SHP77 (cell line): ENCODE results near the gene GBA2.

Experiments used
- DNase-seq, 2 experiments: peaks; one replicate each; lab custom pipeline; 2025; lab: John Stamatoyannopoulos, UW

GBA2 gene

GRCh38 chr9:35766997-35767396 lies 18.0 kb upstream of the GBA2 start:
- no peak for DNase-seq

GRCh38 chr9:35763803-35764202 lies 14.8 kb upstream of the GBA2 start:
- no peak for DNase-seq

- no peak for DNase-seq
Observed at GRCh38 chr9:35763181-35763580, 14.2 kb upstream of the GBA2 start.

DNA sequence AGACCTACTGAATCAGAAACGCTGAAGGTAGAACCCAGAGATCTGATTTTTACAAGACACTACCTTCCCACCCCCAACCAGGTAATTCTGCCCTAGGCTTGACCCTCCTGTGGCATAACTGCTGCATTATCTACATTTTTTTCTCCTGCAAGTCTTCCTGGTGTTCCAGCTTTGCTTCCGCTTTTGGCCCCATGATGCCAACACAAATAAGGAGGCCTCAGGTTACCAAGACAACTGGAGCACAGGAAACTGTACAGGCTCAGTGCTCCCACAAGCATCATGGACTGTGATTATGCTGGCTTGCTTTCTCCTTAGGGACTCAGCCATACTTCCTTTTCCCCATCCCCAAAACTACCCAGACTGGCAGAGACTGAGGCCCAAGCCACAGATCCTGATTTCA lies 11.6 kb upstream of the GBA2 start:
- DNase-seq: peak; percentile 13 to 15

DNA sequence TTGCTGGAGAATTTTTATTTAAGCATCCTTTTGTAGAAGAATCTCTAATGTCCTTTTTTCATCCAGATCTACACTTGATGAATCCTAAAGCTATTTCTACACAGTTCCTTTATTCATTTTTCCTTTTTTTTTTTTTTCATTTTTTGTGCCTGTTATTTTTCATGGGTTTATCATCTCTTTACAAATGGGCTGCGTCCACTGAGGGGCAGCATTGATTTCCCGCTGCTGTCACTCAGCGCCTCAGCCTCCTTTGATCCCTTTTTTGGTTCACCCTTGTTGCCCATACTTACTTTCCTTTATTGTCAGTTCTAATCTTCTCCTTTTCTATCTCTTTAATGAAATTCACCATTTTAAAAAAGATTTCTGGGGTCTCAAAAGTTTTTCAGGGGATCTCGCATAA lies 10.8 kb upstream of the GBA2 start:
- DNase-seq: no peak

DNA sequence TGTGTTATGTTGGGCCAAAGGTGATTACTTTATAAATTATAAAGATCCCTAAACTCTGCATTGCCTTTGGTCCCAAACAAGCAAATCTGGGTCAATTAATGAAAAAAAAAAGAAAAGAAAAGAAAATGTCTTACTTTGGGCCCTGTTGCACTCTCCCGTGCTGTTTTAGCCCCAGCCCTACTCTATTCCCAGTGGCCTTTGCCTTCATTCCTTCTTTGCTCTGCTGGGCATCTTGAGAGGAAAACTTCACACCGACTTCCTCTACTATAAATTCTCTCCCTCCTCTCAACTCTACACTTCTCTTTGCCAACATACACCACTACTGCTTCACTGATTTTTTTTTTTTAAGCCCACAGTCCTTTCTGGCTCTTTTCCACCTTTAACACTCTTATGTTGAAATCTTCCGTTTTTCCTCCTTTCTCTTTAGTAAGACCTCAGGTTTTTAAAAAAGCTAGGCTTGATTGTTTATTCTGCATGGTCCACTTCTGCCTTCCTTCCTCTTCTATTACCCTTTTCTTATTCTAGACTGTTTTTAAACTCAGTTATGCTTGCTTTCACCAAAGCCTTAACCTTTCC lies 9.5 kb upstream of the GBA2 start:
- no peak for DNase-seq

DNA sequence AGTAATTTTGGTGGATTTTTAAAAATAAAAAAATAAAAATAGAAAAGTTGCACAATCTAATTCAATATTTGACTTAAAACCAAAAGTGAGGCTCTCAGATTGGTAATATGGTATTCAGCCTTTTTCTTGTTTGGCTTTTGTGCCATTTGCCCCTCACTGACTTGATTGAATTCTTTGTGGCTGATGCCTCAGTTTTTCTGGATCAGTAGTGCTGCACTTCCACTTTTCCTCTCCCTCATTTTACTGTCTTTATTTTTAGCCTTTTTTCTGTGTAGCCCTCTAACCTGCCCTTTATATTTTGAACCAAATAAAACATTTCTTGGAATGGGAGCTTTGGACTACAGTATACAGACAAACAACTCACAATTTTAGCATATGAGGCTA lies 8.9 kb upstream of the GBA2 start:
- DNase-seq: no peak

DNA sequence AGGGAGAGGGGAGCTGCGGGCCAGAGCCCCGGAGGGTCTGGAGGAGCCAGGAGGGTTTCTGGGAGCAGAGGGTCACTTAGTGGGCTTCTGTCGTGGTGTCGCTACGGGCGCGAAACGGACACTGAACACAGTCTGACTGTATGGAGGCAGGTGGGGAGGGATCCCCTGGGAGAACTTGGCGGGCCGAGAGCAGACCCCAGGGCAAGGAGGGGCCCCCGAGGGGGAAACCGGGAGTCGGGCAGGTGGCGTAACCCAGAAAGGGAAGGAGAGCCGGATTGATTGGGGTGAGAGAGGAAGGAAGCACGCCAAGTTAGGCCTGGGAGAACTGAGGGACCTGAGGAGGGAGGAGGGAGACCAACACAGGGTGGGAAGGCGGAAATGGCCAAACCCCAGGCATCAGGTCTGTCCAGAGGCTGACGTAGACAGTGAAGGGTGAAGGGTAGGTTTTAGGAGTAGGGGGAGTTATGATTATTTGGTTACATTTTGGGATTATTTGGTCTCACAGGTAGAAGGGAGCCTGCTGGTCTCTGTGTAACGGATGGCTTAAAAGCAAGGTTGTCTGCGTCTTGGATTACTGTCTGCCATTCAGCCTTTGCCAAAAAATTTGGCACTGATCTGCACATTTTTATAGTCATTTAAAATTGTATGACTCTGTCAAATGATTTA lies 8.3 kb upstream of the GBA2 start:
- DNase-seq: peak in 1 of 2 experiments; percentile 40

- peak; percentile 38 to 56 for DNase-seq
Observed at GRCh38 chr9:35756275-35757225, 7.5 kb upstream of the GBA2 start.

- DNase-seq: no peak
Observed at GRCh38 chr9:35755071-35755470, 6.0 kb upstream of the GBA2 start.

DNA sequence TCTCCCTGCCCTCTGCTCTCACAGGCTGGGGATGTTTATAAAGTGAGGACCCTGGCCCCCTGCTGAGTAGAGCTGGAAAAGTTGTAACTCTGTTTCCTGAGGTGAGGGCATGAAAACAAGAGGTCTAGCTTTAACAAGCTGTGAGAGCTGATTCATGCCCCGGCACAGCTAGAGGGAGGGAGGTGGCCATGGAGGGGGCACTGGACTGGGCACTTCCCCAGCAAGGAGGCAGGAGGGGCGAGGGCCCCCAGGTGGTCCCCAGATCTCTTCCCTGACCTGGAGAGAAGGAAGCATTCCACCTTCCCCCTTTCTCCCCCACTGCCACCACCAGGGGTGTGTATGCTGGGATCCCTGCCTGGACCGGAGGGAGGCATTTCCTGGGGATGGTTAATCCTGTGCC lies 5.2 kb upstream of the GBA2 start, which contains the start of gene MSMP:
TSS of gene MSMP (minus strand) at position 13 of the 400 bp plus-strand sequence. CDS start 147 bp downstream, outside the sequence.
- no peak for DNase-seq

DNA sequence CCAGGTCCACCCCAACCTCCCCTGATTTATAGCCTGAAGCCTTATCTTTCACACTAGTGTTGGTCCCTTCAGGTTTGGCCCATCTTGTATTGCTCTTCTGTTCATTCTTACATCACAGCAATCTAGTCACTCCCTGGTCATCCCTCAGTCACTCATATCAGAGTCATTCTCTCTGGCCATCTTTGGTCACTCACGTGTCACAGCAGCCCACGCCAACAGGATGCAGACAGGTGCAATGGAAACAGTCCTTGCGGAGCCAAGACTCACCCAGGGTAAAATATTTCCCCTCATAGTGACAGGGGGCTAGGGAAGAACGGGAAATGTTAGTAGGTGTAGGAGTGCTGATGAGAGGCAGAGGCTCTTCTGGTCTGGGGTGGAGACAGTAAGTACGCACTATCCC lies 4.4 kb upstream of the GBA2 start:
- DNase-seq: no peak

DNA sequence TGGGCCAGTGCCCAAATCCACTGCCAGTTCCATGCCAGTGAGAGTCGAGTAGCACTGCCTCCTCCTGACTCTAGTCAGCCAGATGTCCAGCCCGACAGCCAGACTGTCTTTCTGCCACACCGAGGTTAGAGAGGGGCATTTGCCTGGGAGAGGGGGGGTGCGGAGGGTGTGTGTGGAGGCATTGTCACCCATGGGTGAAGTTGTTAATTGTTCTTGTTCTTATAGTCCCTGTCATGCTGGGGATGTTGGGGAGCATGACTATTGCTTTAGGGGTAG lies 1.2 kb upstream of the GBA2 start:
- no peak for DNase-seq

- DNase-seq: no peak
Observed at GRCh38 chr9:35749515-35750255, 657 bp upstream of the GBA2 start.

- DNase-seq: no peak
Observed at GRCh38 chr9:35748242-35748857, 678 bp downstream of the GBA2 start.

- no peak for DNase-seq
Observed at GRCh38 chr9:35746583-35746982, 2.4 kb downstream of the GBA2 start.

- no peak for DNase-seq
Observed at GRCh38 chr9:35745569-35745968, 3.5 kb downstream of the GBA2 start.

- no peak for DNase-seq
Observed at GRCh38 chr9:35743880-35744518, 5.0 kb downstream of the GBA2 start.

DNA sequence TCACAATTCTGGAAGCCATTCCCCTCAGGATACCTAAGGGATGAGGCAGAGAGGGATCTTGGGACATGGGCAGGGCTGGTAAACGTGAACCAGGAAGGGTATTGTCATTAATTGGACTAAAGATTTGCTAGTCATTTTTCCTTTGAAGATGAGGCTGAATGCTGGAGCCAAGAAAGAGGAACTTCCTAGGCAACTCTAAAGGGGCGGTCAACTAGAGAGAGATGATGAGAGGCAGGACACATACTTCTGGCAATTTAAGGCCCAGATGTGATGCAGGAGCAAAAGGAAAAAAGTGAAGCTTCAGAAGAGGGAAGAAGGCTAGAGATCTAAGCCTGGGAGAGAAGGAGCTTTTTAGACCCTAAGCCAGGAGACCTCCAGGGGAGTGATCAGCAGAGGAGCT lies 5.6 kb downstream of the GBA2 start:
- no peak for DNase-seq

DNA sequence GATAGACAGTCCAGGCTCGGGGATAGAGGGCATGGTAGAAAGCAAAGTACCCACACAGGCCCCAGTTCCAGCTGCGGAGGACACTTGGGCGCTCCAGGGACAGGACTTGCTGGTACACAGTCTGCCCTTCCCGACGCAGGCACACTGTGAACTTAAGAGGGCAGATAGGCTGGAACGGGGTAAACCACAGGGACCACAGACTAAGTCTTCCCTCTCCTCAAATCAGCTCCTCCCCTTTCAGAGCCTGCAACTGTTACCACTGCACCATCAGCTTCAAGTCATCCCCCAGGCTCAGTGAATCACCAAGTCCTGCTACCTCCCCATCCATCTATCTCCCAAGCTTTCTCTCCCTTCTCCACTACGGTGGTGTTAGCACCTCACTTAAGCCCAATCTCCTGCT lies 7.3 kb downstream of the GBA2 start:
- no peak for DNase-seq

- no peak for DNase-seq
Observed at GRCh38 chr9:35740243-35740642, 8.8 kb downstream of the GBA2 start.

GRCh38 chr9:35738924-35739323 lies 10.1 kb downstream of the GBA2 start:
- DNase-seq: no peak
